H9 (cell line): Measurements from ENCODE around the gene HLF. TPM values are rescaled to one million over a fixed set of nuclear protein-coding genes. Genes with fewer than 3 reads are reported as not detected.

Source experiments
- DNase-seq: peaks from one replicate; pipeline ENCODE4 v3.0.0-alpha.2; 2017
- H2AFZ ChIP-seq: one replicate; pipeline ENCODE4 v1.6.1; 2013; ENCODE audit warnings: mild to moderate bottlenecking, low read length, control low read depth, moderate library complexity
- H2AK5ac ChIP-seq: 2 replicates; pipeline ENCODE4 v1.6.1; 2013; ENCODE audit warnings: low read length, control low read depth, mixed read lengths; ENCODE audit not compliant: insufficient read length
- H2BK120ac ChIP-seq: one replicate; pipeline ENCODE4 v1.6.1; 2013; ENCODE audit warnings: low read depth, mild to moderate bottlenecking, low read length, control low read depth, inconsistent platforms; ENCODE audit not compliant: poor library complexity, severe bottlenecking
- H2BK12ac ChIP-seq: 2 replicates; pipeline ENCODE4 v1.6.1; 2013; ENCODE audit warnings: low read length, control low read depth, mixed read lengths, low read depth; ENCODE audit not compliant: insufficient read length
- H2BK15ac ChIP-seq: 2 replicates; pipeline ENCODE4 v1.6.1; 2013; ENCODE audit warnings: low read depth, low read length, control low read depth
- H2BK20ac ChIP-seq: one replicate; pipeline ENCODE4 v1.6.1; 2013; ENCODE audit warnings: low read depth, mild to moderate bottlenecking, low read length, control low read depth, inconsistent platforms; ENCODE audit not compliant: poor library complexity, severe bottlenecking
- H2BK5ac ChIP-seq: 2 replicates; pipeline ENCODE4 v1.6.1; 2013; ENCODE audit warnings: low read length, control low read depth, mixed read lengths; ENCODE audit not compliant: insufficient read length
- H3K14ac ChIP-seq: 2 replicates; pipeline ENCODE4 v1.6.1; 2013; ENCODE audit warnings: low read length, control low read depth; ENCODE audit not compliant: insufficient read depth
- H3K18ac ChIP-seq: 2 replicates; pipeline ENCODE4 v1.6.1; 2013; ENCODE audit warnings: low read depth, mild to moderate bottlenecking, mixed read lengths, low read length, control low read depth; ENCODE audit not compliant: insufficient read length
- H3K23ac ChIP-seq: 2 replicates; pipeline ENCODE4 v1.6.1; 2013; ENCODE audit warnings: low read length, control low read depth, mixed read lengths, low read depth; ENCODE audit not compliant: insufficient read length
- H3K23me2 ChIP-seq: 2 replicates; pipeline ENCODE4 v1.6.1; 2013; ENCODE audit warnings: low read depth, mild to moderate bottlenecking, mixed read lengths, low read length, control low read depth; ENCODE audit not compliant: insufficient read length, poor library complexity, severe bottlenecking
- H3K27ac ChIP-seq: 2 replicates; pipeline ENCODE4 v1.5.1; 2013; ENCODE audit warnings: low read length, control low read depth, mixed read lengths, low read depth; ENCODE audit not compliant: insufficient read length
- H3K27me3 ChIP-seq: 2 replicates; pipeline ENCODE4 v1.6.1; 2013; ENCODE audit warnings: low read length, control low read depth, inconsistent platforms; ENCODE audit not compliant: insufficient read depth
- H3K4ac ChIP-seq: 2 replicates; pipeline ENCODE4 v1.6.1; 2013; ENCODE audit warnings: low read depth, mild to moderate bottlenecking, control low read depth, inconsistent platforms, low read length, moderate library complexity
- H3K4me1 ChIP-seq: 2 replicates; pipeline ENCODE4 v1.6.1; 2013; ENCODE audit warnings: low read length, control low read depth, inconsistent platforms; ENCODE audit not compliant: insufficient read depth
- H3K4me2 ChIP-seq: 2 replicates; pipeline ENCODE4 v1.6.1; 2013; ENCODE audit warnings: low read length, control low read depth, mixed read lengths; ENCODE audit not compliant: insufficient read length, insufficient read depth
- H3K56ac ChIP-seq: 2 replicates; pipeline ENCODE4 v1.6.1; 2013; ENCODE audit warnings: low read depth, mild to moderate bottlenecking, mixed read lengths, low read length, control low read depth; ENCODE audit not compliant: insufficient read length
- H3K79me1 ChIP-seq: 2 replicates; pipeline ENCODE4 v1.6.1; 2013; ENCODE audit warnings: low read depth, mild to moderate bottlenecking, moderate library complexity, low read length, control low read depth, inconsistent platforms; ENCODE audit not compliant: insufficient read depth, poor library complexity, severe bottlenecking
- H3K79me2 ChIP-seq: 2 replicates; pipeline ENCODE4 v1.6.1; 2013; ENCODE audit warnings: low read length, control low read depth, inconsistent platforms; ENCODE audit not compliant: insufficient read depth
- H3K9ac ChIP-seq: 2 replicates; pipeline ENCODE4 v1.6.1; 2013; ENCODE audit warnings: low read length, control low read depth, mixed read lengths; ENCODE audit not compliant: insufficient read length; ENCODE audit errors: extremely low read depth
- H3K9me3 ChIP-seq: one replicate; pipeline ENCODE4 v1.6.1; 2013; ENCODE audit warnings: low read depth, low read length, inconsistent platforms; ENCODE audit not compliant: control insufficient read depth
- H3T11ph ChIP-seq: one replicate; pipeline ENCODE4 v1.6.1; 2013; ENCODE audit warnings: mild to moderate bottlenecking, low read length, control low read depth, inconsistent platforms
- H4K20me1 ChIP-seq: one replicate; pipeline ENCODE4 v1.6.1; 2013; ENCODE audit not compliant: control insufficient read depth, insufficient read length, insufficient read depth
- H4K5ac ChIP-seq: 2 replicates; pipeline ENCODE4 v1.6.1; 2013; ENCODE audit warnings: low read depth, mild to moderate bottlenecking, mixed read lengths, low read length, control low read depth; ENCODE audit not compliant: insufficient read length
- H4K8ac ChIP-seq: replicated peaks from 2 replicates; pipeline ENCODE4 v1.6.1; 2013; ENCODE audit warnings: low read length, control low read depth, mixed read lengths, low read depth; ENCODE audit not compliant: insufficient read length
- H4K91ac ChIP-seq: 2 replicates; pipeline ENCODE4 v1.6.1; 2013; ENCODE audit warnings: low read depth, mild to moderate bottlenecking, moderate library complexity, mixed read lengths, low read length, control low read depth; ENCODE audit not compliant: insufficient read length
- H3K27ac Mint-ChIP-seq, 3 experiments: 2 replicates in 2 of 3; 3 replicates in 1 of 3; pipeline ENCODE4 v1.8.0; 2020 to 2021; ENCODE audit warnings: mixed read lengths in 3 of 3, mild to moderate bottlenecking in 1 of 3, moderate library complexity in 1 of 3
- H3K27me3 Mint-ChIP-seq: 2 replicates; pipeline ENCODE4 v1.8.0; 2021; ENCODE audit warnings: low read depth, mild to moderate bottlenecking, moderate library complexity, mixed read lengths
- H3K36me3 Mint-ChIP-seq, 3 experiments: 2 replicates in 2 of 3; 3 replicates in 1 of 3; pipeline ENCODE4 v1.8.0; 2020 to 2021; ENCODE audit warnings: low read depth in 3 of 3, mixed read lengths in 3 of 3; ENCODE audit not compliant: insufficient read depth in 1 of 3
- H3K4me1 Mint-ChIP-seq, 2 experiments: 2 replicates each; pipeline ENCODE4 v1.8.0; 2020; ENCODE audit warnings: mixed read lengths in 2 of 2
- H3K4me3 Mint-ChIP-seq, 2 experiments: 2 replicates in 1 of 2; 3 replicates in 1 of 2; pipeline ENCODE4 v1.8.0; 2020 to 2021; ENCODE audit warnings: mild to moderate bottlenecking in 2 of 2, mixed read lengths in 2 of 2, moderate library complexity in 1 of 2
- H3K9me3 Mint-ChIP-seq, 2 experiments: 2 replicates in 1 of 2; 3 replicates in 1 of 2; pipeline ENCODE4 v1.8.0; 2020; ENCODE audit warnings: mild to moderate bottlenecking in 2 of 2, mixed read lengths in 2 of 2, moderate library complexity in 1 of 2
- WGBS: extraction: QIAGEN DNeasy Blood & Tissue Kit; methylation state at CpG from one replicate; pipeline ENCODE4 v1.1.7; 2013; ENCODE audit warnings: missing lambda C conversion rate, low lambda C conversion rate, mixed read lengths; ENCODE audit not compliant: insufficient read length; ENCODE audit errors: extremely low coverage; 5-methylcytosine and 5-hydroxymethylcytosine counted together
- total RNA-seq: library from RNA; stranded (reverse); gene quantifications from 2 replicates; pipeline ENCODE4 v1.2.1, GENCODE V29; 2021
- TF ChIP-seq, protein P1 (sequence below): fragments of 200-600 bp; sonication (generic); conservative IDR thresholded peaks from 3 replicates; pipeline ENCODE4 v1.8.0; 2021; ENCODE audit warnings: antibody characterized with exemption, mild to moderate bottlenecking

HLF gene
- total RNA-seq, 1 experiment from 2014 or later, result 0.17 TPM

DNA sequence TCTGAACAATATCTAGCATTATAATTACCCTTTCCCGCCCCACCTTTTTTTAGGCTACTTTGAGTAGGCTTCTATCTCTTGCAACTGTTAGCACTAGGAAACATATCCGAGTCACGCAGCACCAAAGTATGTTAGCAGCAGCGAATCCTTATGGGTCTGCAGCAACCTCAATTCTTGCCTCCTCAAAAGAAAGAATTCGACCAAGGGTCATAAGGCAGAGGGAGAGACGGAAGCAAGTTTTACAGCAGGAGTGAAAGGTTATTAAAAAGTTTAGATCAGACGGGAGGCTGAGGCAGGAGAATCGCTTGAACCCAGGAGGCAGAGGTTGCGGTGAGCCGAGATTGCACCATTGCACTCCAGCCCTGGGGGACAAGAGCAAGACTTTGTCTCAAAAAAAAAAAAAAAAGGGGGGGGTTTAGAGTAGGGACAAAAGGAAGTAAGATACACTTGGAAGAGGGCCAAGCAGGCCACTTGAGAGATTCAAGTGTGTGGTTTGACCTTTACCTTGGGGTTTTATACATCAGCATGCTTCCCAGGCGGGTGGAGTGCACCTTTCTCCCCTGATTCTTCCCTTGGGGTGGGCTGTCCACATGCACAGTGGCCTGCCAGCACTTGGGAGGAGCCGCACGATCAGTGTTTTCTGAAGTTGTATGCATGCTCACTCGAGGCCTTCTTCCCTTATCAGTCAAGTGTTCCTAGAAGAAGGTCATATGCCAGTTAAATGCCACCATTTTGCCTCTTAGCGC is 67.7 kb downstream of the HLF start:
- peaks cover 20 to 21% of the 10 kb centered on the region in 2 experiments for H3K4me1 Mint-ChIP-seq

More for the DNA sequence above, 67.7 kb downstream of the HLF start:
- no peaks in the 10 kb centered on the region for H3K9me3 ChIP-seq
- H4K8ac ChIP-seq, result no peak overlapping the region
- H3K79me2 ChIP-seq, result no peaks in the 10 kb centered on the region
- H3K4ac ChIP-seq, result no peak overlapping the region
- H3K27me3 ChIP-seq, result no peaks in the 10 kb centered on the region
- no peaks in the 10 kb centered on the region for H3K23me2 ChIP-seq
- H2AK5ac ChIP-seq, result no peak overlapping the region
- H3K4me1 ChIP-seq, result peaks cover 4% of the 10 kb centered on the region; the same call in 1 of the 2 replicates
- no CpG with 5 or more reads among the region's 15 CpGs for WGBS
- H4K91ac ChIP-seq, result no peak overlapping the region
- no peak overlapping the region for H2BK5ac ChIP-seq
- TF ChIP-seq, protein P1, sequence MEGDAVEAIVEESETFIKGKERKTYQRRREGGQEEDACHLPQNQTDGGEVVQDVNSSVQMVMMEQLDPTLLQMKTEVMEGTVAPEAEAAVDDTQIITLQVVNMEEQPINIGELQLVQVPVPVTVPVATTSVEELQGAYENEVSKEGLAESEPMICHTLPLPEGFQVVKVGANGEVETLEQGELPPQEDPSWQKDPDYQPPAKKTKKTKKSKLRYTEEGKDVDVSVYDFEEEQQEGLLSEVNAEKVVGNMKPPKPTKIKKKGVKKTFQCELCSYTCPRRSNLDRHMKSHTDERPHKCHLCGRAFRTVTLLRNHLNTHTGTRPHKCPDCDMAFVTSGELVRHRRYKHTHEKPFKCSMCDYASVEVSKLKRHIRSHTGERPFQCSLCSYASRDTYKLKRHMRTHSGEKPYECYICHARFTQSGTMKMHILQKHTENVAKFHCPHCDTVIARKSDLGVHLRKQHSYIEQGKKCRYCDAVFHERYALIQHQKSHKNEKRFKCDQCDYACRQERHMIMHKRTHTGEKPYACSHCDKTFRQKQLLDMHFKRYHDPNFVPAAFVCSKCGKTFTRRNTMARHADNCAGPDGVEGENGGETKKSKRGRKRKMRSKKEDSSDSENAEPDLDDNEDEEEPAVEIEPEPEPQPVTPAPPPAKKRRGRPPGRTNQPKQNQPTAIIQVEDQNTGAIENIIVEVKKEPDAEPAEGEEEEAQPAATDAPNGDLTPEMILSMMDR, result no peak
- H3K79me1 ChIP-seq, result no peaks in the 10 kb centered on the region
- H4K20me1 ChIP-seq, result no peaks in the 10 kb centered on the region
- no peak overlapping the region for H3T11ph ChIP-seq
- no peak for DNase-seq
- no peak overlapping the region for H3K4me2 ChIP-seq
- H3K9ac ChIP-seq, result no peak overlapping the region
- H3K4me3 Mint-ChIP-seq, result no peak overlapping the region
- no peak overlapping the region for H3K27ac ChIP-seq
- no peak overlapping the region for H3K56ac ChIP-seq
- peaks cover 0 to 5% of the 10 kb centered on the region in 2 experiments; a peak in 2 of 5 replicates for H3K9me3 Mint-ChIP-seq
- no peak overlapping the region for H2BK15ac ChIP-seq
- no peak overlapping the region for H3K23ac ChIP-seq
- H3K27ac Mint-ChIP-seq, result no peak overlapping the region
- H3K36me3 Mint-ChIP-seq, result no peaks in the 10 kb centered on the region; a peak in 1 of 7 replicates
- no peak overlapping the region for H2BK12ac ChIP-seq
- no peak overlapping the region for H4K5ac ChIP-seq
- peaks cover 9% of the 10 kb centered on the region for H3K27me3 Mint-ChIP-seq
- H2BK120ac ChIP-seq, result no peak overlapping the region
- no peak overlapping the region for H3K18ac ChIP-seq
- H2AFZ ChIP-seq, result no peak overlapping the region
- H3K14ac ChIP-seq, result no peak overlapping the region
- no peak overlapping the region for H2BK20ac ChIP-seq
